ENCODE measurements around the gene ZNF22. TPM values are rescaled to one million over a fixed set of nuclear protein-coding genes. Genes with fewer than 3 reads are reported as not detected.

Gene ZNF22
- total RNA-seq, 1 experiment from 2014 or later, result 13.5 TPM

DNA sequence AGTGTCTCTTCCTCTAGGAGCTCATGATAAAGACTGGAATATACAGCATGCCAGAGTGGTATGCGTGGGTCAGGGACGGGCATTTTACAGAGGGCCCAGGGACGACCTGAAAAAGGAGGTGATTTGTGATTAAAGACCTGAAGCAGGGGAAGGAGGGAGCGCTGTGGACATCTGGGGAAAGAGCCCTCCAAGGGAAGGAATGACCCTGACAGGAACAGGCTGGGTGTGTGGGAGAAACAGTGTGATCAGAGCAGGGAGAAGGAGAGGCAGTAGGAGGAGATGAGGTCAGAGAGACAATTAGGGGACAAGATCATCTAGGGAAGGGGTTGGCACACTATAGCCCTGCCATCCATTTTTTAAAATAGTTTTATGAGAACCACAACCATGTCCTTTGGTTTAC, 44.5 kb upstream of the ZNF22 start:
- ATAC-seq, result no peak
- no peak overlapping the region for H3K4me2 ChIP-seq (ENCODE audit: low read length)
- H2AFZ ChIP-seq (ENCODE audit: low read depth, low read length, poor library complexity, severe bottlenecking), result no peak overlapping the region
- H4K20me1 ChIP-seq (ENCODE audit: insufficient read depth), result no peaks in the 10 kb centered on the region
- ChIA-PET RAD21 (ENCODE audit: low non-redundant PET in 1 of 2, low total read pairs in 2 of 2, uncharacterized antibody in 2 of 2, unreplicated experiment in 2 of 2) (no interaction called here), POLR2A (no interaction called here), CTCF (no interaction called here)
- no peak overlapping the region for H3K9ac ChIP-seq (ENCODE audit: low read length)
- H3K9me2 ChIP-seq (ENCODE audit: insufficient read depth), result no peaks in the 10 kb centered on the region
- no peaks in the 10 kb centered on the region for H3K79me2 ChIP-seq (ENCODE audit: insufficient read depth, low read length)
- intact Hi-C loops (cut with micrococcal nuclease), result no loop called here
- no peak for DNase-seq (ENCODE audit: low read depth, low spot score)
- TF ChIP-seq, protein P1, sequence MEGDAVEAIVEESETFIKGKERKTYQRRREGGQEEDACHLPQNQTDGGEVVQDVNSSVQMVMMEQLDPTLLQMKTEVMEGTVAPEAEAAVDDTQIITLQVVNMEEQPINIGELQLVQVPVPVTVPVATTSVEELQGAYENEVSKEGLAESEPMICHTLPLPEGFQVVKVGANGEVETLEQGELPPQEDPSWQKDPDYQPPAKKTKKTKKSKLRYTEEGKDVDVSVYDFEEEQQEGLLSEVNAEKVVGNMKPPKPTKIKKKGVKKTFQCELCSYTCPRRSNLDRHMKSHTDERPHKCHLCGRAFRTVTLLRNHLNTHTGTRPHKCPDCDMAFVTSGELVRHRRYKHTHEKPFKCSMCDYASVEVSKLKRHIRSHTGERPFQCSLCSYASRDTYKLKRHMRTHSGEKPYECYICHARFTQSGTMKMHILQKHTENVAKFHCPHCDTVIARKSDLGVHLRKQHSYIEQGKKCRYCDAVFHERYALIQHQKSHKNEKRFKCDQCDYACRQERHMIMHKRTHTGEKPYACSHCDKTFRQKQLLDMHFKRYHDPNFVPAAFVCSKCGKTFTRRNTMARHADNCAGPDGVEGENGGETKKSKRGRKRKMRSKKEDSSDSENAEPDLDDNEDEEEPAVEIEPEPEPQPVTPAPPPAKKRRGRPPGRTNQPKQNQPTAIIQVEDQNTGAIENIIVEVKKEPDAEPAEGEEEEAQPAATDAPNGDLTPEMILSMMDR (IDR thresholded peaks at IDR 0.05 in 2 of 3, conservative IDR thresholded peaks at IDR 0.05 in 1 of 3; ENCODE audit: borderline replicate concordance in 1 of 3, insufficient read depth in 1 of 3, low read depth in 2 of 3, low read length in 2 of 3), result no peak
- TF ChIP-seq ELF1 (IDR thresholded peaks at IDR 0.05; ENCODE audit: borderline replicate concordance, low read depth) (no peak), ZFX (IDR thresholded peaks at IDR 0.05) (no peak), YY1 (IDR thresholded peaks at IDR 0.05; ENCODE audit: extremely low read depth, insufficient replicate concordance, low read depth, low read length) (no peak)
- H3K9me3 ChIP-seq (ENCODE audit: control insufficient read depth in 1 of 2, insufficient read depth in 1 of 2, low read depth in 1 of 2, low read length in 2 of 2), result no peaks in the 10 kb centered on the region
- no peaks in the 10 kb centered on the region for H3K27me3 ChIP-seq (ENCODE audit: insufficient read depth, low read length)
- peaks cover 3 to 17% of the 10 kb centered on the region in 2 experiments; a peak in 3 of 4 replicates for H3K4me1 ChIP-seq (ENCODE audit: control insufficient read depth in 1 of 2, insufficient read depth in 2 of 2, low read length in 2 of 2)
- H3K27ac ChIP-seq (ENCODE audit: low read depth, low read length), result no peak overlapping the region
- H3K4me3 ChIP-seq (replicated peaks in 1 of 2; ENCODE audit: low read depth in 1 of 2, low read length in 2 of 2), result no peak overlapping the region
- BruUV-seq (replicated peaks), result no TSS peak
- H3K36me3 ChIP-seq (ENCODE audit: control insufficient read depth in 1 of 2, insufficient read depth in 2 of 2, low read length in 2 of 2), result no peaks in the 10 kb centered on the region

DNA sequence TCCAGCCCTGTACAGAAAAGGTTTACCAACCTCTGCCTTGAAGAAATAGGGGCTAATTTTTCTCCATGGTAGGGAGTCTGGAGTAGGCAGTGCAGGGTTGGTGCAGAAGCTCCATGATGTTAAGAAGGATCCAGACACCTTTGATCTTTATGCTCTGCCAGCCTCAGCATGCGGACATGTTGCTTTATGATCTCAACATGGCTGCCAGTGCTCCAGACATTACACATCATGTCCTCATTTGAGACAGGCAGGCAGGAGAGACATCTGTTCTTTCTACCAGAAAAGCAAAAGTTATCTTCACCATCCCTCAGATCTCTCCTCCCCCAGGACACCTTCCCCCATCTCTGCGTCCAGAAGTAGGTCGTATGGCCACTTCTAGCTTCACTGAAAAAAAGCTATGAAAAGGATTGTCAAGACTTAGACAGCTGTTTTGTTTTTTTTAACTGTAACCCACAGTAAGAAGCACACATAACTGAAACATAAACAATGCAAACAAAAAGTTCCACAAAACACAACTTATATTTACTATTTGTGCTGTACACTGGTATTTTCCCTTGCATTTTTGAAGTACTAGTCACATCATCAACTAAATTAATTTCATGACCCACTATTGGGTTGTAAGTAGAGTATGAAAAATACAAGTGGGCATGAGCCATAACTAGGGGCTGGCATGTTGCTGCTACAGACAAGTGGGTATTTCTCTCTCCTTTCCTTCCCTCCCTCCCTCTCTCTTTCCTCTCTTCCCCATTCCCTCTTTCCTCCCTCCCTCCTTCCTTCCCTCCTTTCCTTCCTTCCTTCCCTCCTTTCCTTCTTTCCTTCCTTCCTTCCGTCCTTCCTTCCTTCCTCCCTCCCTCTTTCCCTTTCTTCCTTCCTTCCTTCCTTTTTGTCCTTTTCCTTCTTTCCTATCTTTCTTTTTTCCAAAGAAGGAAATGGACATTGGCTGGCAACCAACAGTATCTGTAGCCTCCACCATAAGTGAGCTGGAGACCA, 43.7 kb upstream of the ZNF22 start:
- Histone ChIP-seq H2AFZ (ENCODE audit: low read depth, low read length, poor library complexity, severe bottlenecking) (no peak overlapping the region), H3K9ac (ENCODE audit: low read length) (no peak overlapping the region), H4K20me1 (ENCODE audit: insufficient read depth) (no peaks in the 10 kb centered on the region), H3K79me2 (ENCODE audit: insufficient read depth, low read length) (no peaks in the 10 kb centered on the region), H3K4me3 (replicated peaks in 1 of 2; ENCODE audit: low read depth in 1 of 2, low read length in 2 of 2) (no peak overlapping the region), H3K36me3 (ENCODE audit: control insufficient read depth in 1 of 2, insufficient read depth in 2 of 2, low read length in 2 of 2) (no peaks in the 10 kb centered on the region), H3K9me2 (ENCODE audit: insufficient read depth) (no peaks in the 10 kb centered on the region), H3K27me3 (ENCODE audit: insufficient read depth, low read length) (no peaks in the 10 kb centered on the region), H3K4me2 (ENCODE audit: low read length) (no peak overlapping the region), H3K27ac (ENCODE audit: low read depth, low read length) (no peak overlapping the region), H3K9me3 (ENCODE audit: control insufficient read depth in 1 of 2, insufficient read depth in 1 of 2, low read depth in 1 of 2, low read length in 2 of 2) (no peaks in the 10 kb centered on the region), H3K4me1 (ENCODE audit: control insufficient read depth in 1 of 2, insufficient read depth in 2 of 2, low read length in 2 of 2) (peaks cover 3 to 17% of the 10 kb centered on the region in 2 experiments; a peak in 3 of 4 replicates)
- ChIA-PET CTCF (no interaction called here), POLR2A (no interaction called here), RAD21 (ENCODE audit: low non-redundant PET in 1 of 2, low total read pairs in 2 of 2, uncharacterized antibody in 2 of 2, unreplicated experiment in 2 of 2) (no interaction called here)
- intact Hi-C loops (cut with micrococcal nuclease), result no loop called here
- no peak for ATAC-seq
- no TSS peak for BruUV-seq (replicated peaks)
- no peak for DNase-seq (ENCODE audit: low read depth, low spot score)
- no peak for TF ChIP-seq CBX3 (IDR thresholded peaks at IDR 0.05; ENCODE audit: low read depth)
- no peak for TF ChIP-seq EGR1 (IDR thresholded peaks at IDR 0.05; ENCODE audit: low read depth)
- no peak for TF ChIP-seq POLR2AphosphoS5 (IDR thresholded peaks at IDR 0.05; ENCODE audit: low read depth, low read length)
- TF ChIP-seq RAD21 (IDR thresholded peaks at IDR 0.05; ENCODE audit: low read depth), result no peak
